GM12878 (cell line): ENCODE measurements around the gene FGD4. TPM values are rescaled to one million over a fixed set of nuclear protein-coding genes. Genes with fewer than 3 reads are reported as not detected.
"Not testable (repeated sequence)": the region's sequence is repeated elsewhere in the genome, so short reads cannot be mapped to it uniquely, and the experiment has no call there.

ENCODE experiments used
- ATAC-seq: fragments of 200-7000 bp; cut with Tn5 transposase; 3 replicates; pipeline ENCODE4 v1.9.1; 2020; ENCODE audit warnings: mild to moderate bottlenecking, moderate library complexity
- BruUV-seq: library from RNA; stranded (reverse); fragments of 400-500 nt; replicated peaks from 2 replicates; lab custom pipeline; 2021; lab: Mats Ljungman, UMichigan
- CTCF ChIA-PET: fragments of 300-600 bp; sonication (Branson Sonifier 250); formaldehyde crosslinking; extraction: SDS; loops from one replicate; lab custom pipeline; 2021; ENCODE audit warnings: inconsistent platforms; lab: Yijun Ruan, JAX
- POLR2A ChIA-PET: fragments of 350-600 bp; formaldehyde crosslinking; extraction: SDS; loops from one replicate; lab custom pipeline; 2021; ENCODE audit warnings: inconsistent platforms; lab: Charles Lee
- RAD21 ChIA-PET: fragments of 300-600 bp; sonication (Branson Sonifier 250); formaldehyde crosslinking; loops from one replicate; lab custom pipeline; 2023; ENCODE audit warnings: antibody characterized with exemption; ENCODE audit not compliant: unreplicated experiment; lab: Charles Lee
- SMC1A ChIA-PET: fragments of 300-600 bp; sonication (Branson Sonifier 250); formaldehyde crosslinking; loops from one replicate; lab custom pipeline; 2023; ENCODE audit not compliant: unreplicated experiment, uncharacterized antibody; lab: Charles Lee
- DNase-seq: peaks from one replicate; pipeline ENCODE4 v3.0.0-alpha.2; 2011; ENCODE audit warnings: low read depth, low spot score
- FAIRE-seq: peaks from 3 replicates; lab custom pipeline; 2011; peaks lifted over from hg19 to GRCh38; lab: Jason Lieb, UNC
- H2AFZ ChIP-seq: 2 replicates; pipeline ENCODE4 v1.6.0; 2011; ENCODE audit warnings: low read depth, low read length, control low read depth; ENCODE audit not compliant: control insufficient read depth
- H3K27ac ChIP-seq: 2 replicates; pipeline ENCODE4 v1.5.1; 2011; ENCODE audit warnings: control low read depth; ENCODE audit not compliant: control insufficient read depth, insufficient read depth
- H3K27me3 ChIP-seq, 2 experiments: replicated peaks in 1 of 2; 2 replicates each; pipeline versions ENCODE4 v1.6.0 to v1.6.1; 2011; ENCODE audit warnings: low read length in 1 of 2; ENCODE audit not compliant: control insufficient read depth in 2 of 2, insufficient read depth in 2 of 2
- H3K36me3 ChIP-seq, 2 experiments: 2 replicates each; pipeline ENCODE4 v1.5.1; 2011; ENCODE audit warnings: low read length in 1 of 2; ENCODE audit not compliant: control insufficient read depth in 2 of 2, insufficient read depth in 2 of 2
- H3K4me1 ChIP-seq: 2 replicates; pipeline ENCODE4 v1.6.1; 2011; ENCODE audit warnings: mild to moderate bottlenecking, low read length, moderate library complexity, mixed read lengths; ENCODE audit not compliant: control insufficient read depth, insufficient read depth
- H3K4me2 ChIP-seq: 2 replicates; pipeline ENCODE4 v1.6.0; 2011; ENCODE audit warnings: control low read depth; ENCODE audit not compliant: control insufficient read depth, insufficient read depth
- H3K4me3 ChIP-seq: fragments of 200-600 bp; sonication (generic); 2 replicates; pipeline ENCODE4 v1.5.1; 2016
- H3K79me2 ChIP-seq: 2 replicates; pipeline ENCODE4 v1.6.0; 2011; ENCODE audit warnings: low read length; ENCODE audit not compliant: control insufficient read depth, insufficient read depth
- H3K9ac ChIP-seq: 2 replicates; pipeline ENCODE4 v1.8.0; 2011; ENCODE audit warnings: low read length, control low read depth, mixed read lengths; ENCODE audit not compliant: control insufficient read depth, insufficient read depth
- H3K9me3 ChIP-seq: replicated peaks from 3 replicates; pipeline ENCODE4 v1.5.1; 2011; ENCODE audit warnings: mild to moderate bottlenecking, low read length; ENCODE audit not compliant: control insufficient read depth, insufficient read depth
- H4K20me1 ChIP-seq: 2 replicates; pipeline ENCODE4 v1.6.0; 2011; ENCODE audit not compliant: control insufficient read depth, insufficient read depth
- IRF5 ChIP-seq: fragments of 450-650 bp; IDR thresholded peaks from 2 replicates; pipeline ENCODE4 v1.6.1; 2017; ENCODE audit warnings: borderline replicate concordance
- JUND ChIP-seq: IDR thresholded peaks from 2 replicates; pipeline ENCODE4 v1.6.1; 2012; ENCODE audit warnings: low read depth, mild to moderate bottlenecking, low read length, improper control_type of control experiment, moderate library complexity
- WGBS: methylation state at CpG from one replicate; pipeline ENCODE4 v1.1.6; 2016; ENCODE audit warnings: low lambda C conversion rate; ENCODE audit not compliant: insufficient replicate concordance, insufficient coverage; ENCODE audit errors: missing lambda C conversion rate; 5-methylcytosine and 5-hydroxymethylcytosine counted together
- in situ Hi-C: fragments of 300-500 bp; cut with MboI; formaldehyde crosslinking; loops from 9 replicates; pipeline ENCODE4 v1.14.3; 2018; ENCODE audit warnings: mixed read lengths
- intact Hi-C: fragments of 100-400 bp; cut with micrococcal nuclease; formaldehyde crosslinking; loops from one replicate; pipeline ENCODE4 v1.14.2; 2022; ENCODE audit not compliant: unreplicated experiment
- polyA plus RNA-seq, 11 experiments: library from polyadenylated mRNA; depleted of rRNA in 4 of 11; unstranded in 6 of 11; stranded (reverse) in 5 of 11; fragments of >200 nt; fragmentation: Nextera tagmentation in 4 of 11; fragmentation: Illumina TruSeq in 1 of 11; extraction: Ambion mirVana in 4 of 11; extraction: Trizol in 1 of 11; gene quantifications; 1 replicate in 1 of 11; 2 replicates in 10 of 11; pipeline versions ENCODE4 v1.2.1 to v1.2.3, GENCODE V29; 2011 to 2016; ENCODE audit warnings: inconsistent platforms in 2 of 11, missing spikeins in 2 of 11, low read depth in 1 of 11
- total RNA-seq, 4 experiments: library from RNA; depleted of rRNA in 3 of 4; stranded (reverse); fragments of >200 nt in 3 of 4; fragmentation: Illumina TruSeq in 1 of 4; extraction: Trizol in 1 of 4; gene quantifications; 2 replicates each; pipeline versions ENCODE4 v1.2.1 to v1.2.3, GENCODE V29; 2013 to 2021
- TF ChIP-seq, protein P1 (sequence below): IDR thresholded peaks from 2 replicates; pipeline ENCODE4 v1.6.1; 2011; ENCODE audit warnings: low read depth, low read length, improper control_type of control experiment, borderline replicate concordance
- TF ChIP-seq, protein P2 (sequence below): IDR thresholded peaks from 2 replicates; pipeline ENCODE4 v1.6.1; 2011; ENCODE audit warnings: borderline replicate concordance, low read depth, mild to moderate bottlenecking, moderate library complexity, low read length; ENCODE audit not compliant: insufficient read depth, poor library complexity, severe bottlenecking

Gene FGD4
- total and polyA plus RNA-seq, 10 of the 15 experiments (the other 5 are each of a cell fraction or from before 2014, with no cell fraction given) = 0.01 to 0.18 (median 0.08) TPM; not detected in 3

- TF ChIP-seq, protein P1, sequence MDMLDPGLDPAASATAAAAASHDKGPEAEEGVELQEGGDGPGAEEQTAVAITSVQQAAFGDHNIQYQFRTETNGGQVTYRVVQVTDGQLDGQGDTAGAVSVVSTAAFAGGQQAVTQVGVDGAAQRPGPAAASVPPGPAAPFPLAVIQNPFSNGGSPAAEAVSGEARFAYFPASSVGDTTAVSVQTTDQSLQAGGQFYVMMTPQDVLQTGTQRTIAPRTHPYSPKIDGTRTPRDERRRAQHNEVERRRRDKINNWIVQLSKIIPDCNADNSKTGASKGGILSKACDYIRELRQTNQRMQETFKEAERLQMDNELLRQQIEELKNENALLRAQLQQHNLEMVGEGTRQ = no peak
These were observed 161.2 kb downstream of the FGD4 start (continued) for GRCh38 chr12:32560520-32560919.

DNA sequence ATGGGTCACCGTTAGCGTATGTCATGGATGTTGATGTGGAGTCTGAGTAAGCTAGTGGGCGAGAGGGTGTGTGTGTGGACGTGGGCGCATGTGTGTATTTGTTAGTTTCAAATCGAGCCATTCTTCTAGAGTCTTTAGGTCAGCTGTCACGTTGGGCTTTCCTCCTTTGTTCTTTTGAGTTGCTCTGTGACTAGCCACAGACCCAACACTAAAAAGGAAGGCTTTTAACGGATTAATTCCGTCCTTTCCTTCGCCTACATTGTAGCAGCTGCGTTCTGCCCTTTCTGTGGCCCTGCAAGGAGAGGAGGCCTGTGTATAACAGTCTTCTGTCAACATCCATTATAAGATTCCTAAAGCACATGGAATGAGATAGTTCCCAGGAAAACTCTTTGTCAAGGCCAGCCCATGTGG lies 162.6 kb downstream of the FGD4 start:
- ChIA-PET CTCF (no interaction called here), RAD21 (no interaction called here), POLR2A (no interaction called here), SMC1A (no interaction called here)
- TF ChIP-seq JUND (no peak), IRF5 (no peak)
- TF ChIP-seq, protein P2, sequence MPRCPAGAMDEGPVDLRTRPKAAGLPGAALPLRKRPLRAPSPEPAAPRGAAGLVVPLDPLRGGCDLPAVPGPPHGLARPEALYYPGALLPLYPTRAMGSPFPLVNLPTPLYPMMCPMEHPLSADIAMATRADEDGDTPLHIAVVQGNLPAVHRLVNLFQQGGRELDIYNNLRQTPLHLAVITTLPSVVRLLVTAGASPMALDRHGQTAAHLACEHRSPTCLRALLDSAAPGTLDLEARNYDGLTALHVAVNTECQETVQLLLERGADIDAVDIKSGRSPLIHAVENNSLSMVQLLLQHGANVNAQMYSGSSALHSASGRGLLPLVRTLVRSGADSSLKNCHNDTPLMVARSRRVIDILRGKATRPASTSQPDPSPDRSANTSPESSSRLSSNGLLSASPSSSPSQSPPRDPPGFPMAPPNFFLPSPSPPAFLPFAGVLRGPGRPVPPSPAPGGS = peak; percentile 56
- intact Hi-C loops (no loop called here), in situ Hi-C loops (no loop called here)
- no peaks in the 10 kb centered on the region for H4K20me1 ChIP-seq
- no peak overlapping the region for H3K4me3 ChIP-seq
- no peaks in the 10 kb centered on the region for H3K9me3 ChIP-seq
- H3K36me3 ChIP-seq = no peaks in the 10 kb centered on the region
- no peak overlapping the region for H3K27ac ChIP-seq
- no peaks in the 10 kb centered on the region; a peak in 1 of 4 replicates for H3K27me3 ChIP-seq
- H3K79me2 ChIP-seq = no peaks in the 10 kb centered on the region
- H3K4me2 ChIP-seq = no peak overlapping the region
- ATAC-seq = no peak
- BruUV-seq = no TSS peak
- WGBS = 84% methylated on average over 11 of the region's 11 CpGs
- FAIRE-seq = no peak
- no peak overlapping the region for H3K9ac ChIP-seq
- H2AFZ ChIP-seq = no peak overlapping the region
- DNase-seq = no peak
- H3K4me1 ChIP-seq = peaks cover 15% of the 10 kb centered on the region

- 81% methylated on average over 3 of the region's 6 CpGs for WGBS
- RAD21 ChIA-PET = not testable (repeated sequence)
These were observed 163.1 kb downstream of the FGD4 start for GRCh38 chr12:32562413-32562812.

More at GRCh38 chr12:32562413-32562812, 163.1 kb downstream of the FGD4 start:
- H3K27me3 ChIP-seq, SMC1A ChIA-PET, ATAC-seq, H2AFZ ChIP-seq, H3K9ac ChIP-seq, H3K79me2 ChIP-seq, H3K27ac ChIP-seq, POLR2A ChIA-PET, CTCF ChIA-PET, H3K36me3 ChIP-seq, H3K4me2 ChIP-seq, in situ Hi-C loops, intact Hi-C loops, H3K9me3 ChIP-seq, FAIRE-seq, H3K4me3 ChIP-seq, DNase-seq, H4K20me1 ChIP-seq, BruUV-seq: not testable (repeated sequence)
- peaks cover 15% of the 10 kb centered on the region for H3K4me1 ChIP-seq
